ENCODE data around the gene ELL2. TPM values are rescaled to one million over a fixed set of nuclear protein-coding genes. Genes with fewer than 3 reads are reported as not detected.

ELL2 gene
- total RNA-seq, 1 donor from 2014 or later: 124 TPM

GRCh38 chr5:96004754-96005153, 43.1 kb upstream of the ELL2 start:
- no peak for DNase-seq (ENCODE audit: low spot score, unreplicated experiment)
- Mint-ChIP-seq H3K36me3 (ENCODE audit: insufficient read depth) (peaks cover 3% of the 10 kb centered on the region), H3K4me1 (ENCODE audit: low read depth) (peaks cover 14% of the 10 kb centered on the region), H3K27ac (no peak overlapping the region), H3K4me3 (ENCODE audit: low read depth) (no peak overlapping the region), H3K9me3 (ENCODE audit: low read depth) (peaks cover 6% of the 10 kb centered on the region), H3K27me3 (no peaks in the 10 kb centered on the region)
- no peak for TF ChIP-seq CTCF (IDR thresholded peaks at IDR 0.05; ENCODE audit: unreplicated experiment)

GRCh38 chr5:96004087-96004486, 42.4 kb upstream of the ELL2 start:
- no peak overlapping the region for H3K4me3 Mint-ChIP-seq (ENCODE audit: low read depth)
- no peak for TF ChIP-seq CTCF (IDR thresholded peaks at IDR 0.05; ENCODE audit: unreplicated experiment)

GRCh38 chr5:96001262-96001661, 39.6 kb upstream of the ELL2 start:
- peaks cover 20% of the 10 kb centered on the region for H3K4me1 Mint-ChIP-seq (ENCODE audit: low read depth)
- peaks cover 3% of the 10 kb centered on the region for H3K36me3 Mint-ChIP-seq (ENCODE audit: insufficient read depth)
- H3K27ac Mint-ChIP-seq: no peak overlapping the region
- H3K27me3 Mint-ChIP-seq: no peaks in the 10 kb centered on the region
- H3K4me3 Mint-ChIP-seq (ENCODE audit: low read depth): no peak overlapping the region
- no peak for TF ChIP-seq CTCF (IDR thresholded peaks at IDR 0.05; ENCODE audit: unreplicated experiment)
- H3K9me3 Mint-ChIP-seq (ENCODE audit: low read depth): peaks cover 9% of the 10 kb centered on the region
- no peak for DNase-seq (ENCODE audit: low spot score, unreplicated experiment)

More at GRCh38 chr5:96004087-96004486, 42.4 kb upstream of the ELL2 start:
- Mint-ChIP-seq H3K9me3 (ENCODE audit: low read depth) (peaks cover 3% of the 10 kb centered on the region), H3K4me1 (ENCODE audit: low read depth) (peaks cover 14% of the 10 kb centered on the region), H3K36me3 (ENCODE audit: insufficient read depth) (peaks cover 3% of the 10 kb centered on the region), H3K27me3 (no peaks in the 10 kb centered on the region), H3K27ac (no peak overlapping the region)
- DNase-seq (ENCODE audit: low spot score, unreplicated experiment): no peak

GRCh38 chr5:96000308-96000707, 38.7 kb upstream of the ELL2 start:
- peaks cover 9% of the 10 kb centered on the region for H3K9me3 Mint-ChIP-seq (ENCODE audit: low read depth)
- TF ChIP-seq CTCF (IDR thresholded peaks at IDR 0.05; ENCODE audit: unreplicated experiment): no peak
- no peaks in the 10 kb centered on the region for H3K27me3 Mint-ChIP-seq
- no peak overlapping the region for H3K27ac Mint-ChIP-seq
- H3K4me1 Mint-ChIP-seq (ENCODE audit: low read depth): peaks cover 22% of the 10 kb centered on the region
- H3K4me3 Mint-ChIP-seq (ENCODE audit: low read depth): no peak overlapping the region
- peaks cover 3% of the 10 kb centered on the region for H3K36me3 Mint-ChIP-seq (ENCODE audit: insufficient read depth)
- DNase-seq (ENCODE audit: low spot score, unreplicated experiment): no peak

GRCh38 chr5:95996904-95997723, 35.5 kb upstream of the ELL2 start:
- Mint-ChIP-seq H3K27me3 (no peaks in the 10 kb centered on the region), H3K4me1 (ENCODE audit: low read depth) (peaks cover 40% of the 10 kb centered on the region), H3K9me3 (ENCODE audit: low read depth) (peaks cover 6% of the 10 kb centered on the region), H3K4me3 (ENCODE audit: low read depth) (no peak overlapping the region), H3K36me3 (ENCODE audit: insufficient read depth) (peaks cover 2% of the 10 kb centered on the region), H3K27ac (peak overlapping the region; percentile 12)
- DNase-seq (ENCODE audit: low spot score, unreplicated experiment): no peak
- TF ChIP-seq CTCF (IDR thresholded peaks at IDR 0.05; ENCODE audit: unreplicated experiment): no peak

All from progenitor cell of endocrine pancreas (in vitro differentiated cells).